Measurements from ENCODE around the gene DIP2B. TPM values are rescaled to one million over a fixed set of nuclear protein-coding genes. Genes with fewer than 3 reads are reported as not detected.

The DIP2B gene
- total and polyA plus RNA-seq, 12 donors: 3.4 to 46.6 (median 25.0) TPM

- H3K9me3 ChIP-seq (replicated peaks in 1 of 3): no peaks in the 10 kb centered on the region
- no peaks in the 10 kb centered on the region for H3K27me3 ChIP-seq
- H3K27ac ChIP-seq: no peak overlapping the region
- 60 to 68% (median 63%) methylated on average over 2 of the region's 2 CpGs for WGBS, 4 donors
- no peak for TF ChIP-seq CTCF (IDR thresholded peaks at IDR 0.05)
- TF ChIP-seq POLR2A (IDR thresholded peaks at IDR 0.05): no peak
- no peaks in the 10 kb centered on the region for H3K36me3 ChIP-seq (replicated peaks in 1 of 2)
- no peak for DNase-seq
- H3K4me3 ChIP-seq: no peak overlapping the region
- peaks cover 19 to 51% of the 10 kb centered on the region in 2 donors for H3K4me1 ChIP-seq (replicated peaks in 1 of 2)
- intact Hi-C loops (cut with DNase I): loop anchor here in 1 of 2 donors (5.0 to 10.0 kb wide), 2 partner anchors 129 to 227 kb away; no protein-coding TSS in a partner anchor
Measured at GRCh38 chr12:50507930-50508329, 3.1 kb downstream of the DIP2B start.

- H3K4me3 ChIP-seq: no peak overlapping the region
- intact Hi-C loops (cut with DNase I): loop anchor here in 1 of 2 donors (5.0 to 10.0 kb wide), 2 partner anchors 129 to 226 kb away; no protein-coding TSS in a partner anchor
- WGBS, 4 donors: 61 to 72% (median 64%) methylated on average over 6 of the region's 6 CpGs
Measured at GRCh38 chr12:50508414-50508813, 3.6 kb downstream of the DIP2B start.

GRCh38 chr12:50508970-50509663 lies 4.3 kb downstream of the DIP2B start:
- Histone ChIP-seq H3K36me3 (replicated peaks in 1 of 2) (no peaks in the 10 kb centered on the region), H3K27me3 (no peaks in the 10 kb centered on the region), H3K27ac (no peak overlapping the region), H3K9me3 (replicated peaks in 1 of 3) (no peaks in the 10 kb centered on the region), H3K4me1 (replicated peaks in 1 of 2) (peaks cover 19 to 51% of the 10 kb centered on the region in 2 donors), H3K4me3 (no peak overlapping the region)
- WGBS, 4 donors: 65 to 70% (median 66%) methylated on average over 7 of the region's 7 CpGs
- intact Hi-C loops (cut with DNase I): loop anchor here in 1 of 2 donors (5.0 to 10.0 kb wide), 2 partner anchors 128 to 226 kb away; no protein-coding TSS in a partner anchor
- no peak for TF ChIP-seq POLR2A (IDR thresholded peaks at IDR 0.05)
- DNase-seq: no peak

More at GRCh38 chr12:50508414-50508813, 3.6 kb downstream of the DIP2B start:
- TF ChIP-seq POLR2A (IDR thresholded peaks at IDR 0.05) (no peak), CTCF (IDR thresholded peaks at IDR 0.05) (no peak)
- Histone ChIP-seq H3K36me3 (replicated peaks in 1 of 2) (no peaks in the 10 kb centered on the region), H3K9me3 (replicated peaks in 1 of 3) (no peaks in the 10 kb centered on the region), H3K27me3 (no peaks in the 10 kb centered on the region), H3K4me1 (replicated peaks in 1 of 2) (peaks cover 19 to 51% of the 10 kb centered on the region in 2 donors), H3K27ac (no peak overlapping the region)
- DNase-seq: no peak

- no peaks in the 10 kb centered on the region for H3K36me3 ChIP-seq (replicated peaks in 1 of 2)
- TF ChIP-seq CTCF (IDR thresholded peaks at IDR 0.05): no peak
- TF ChIP-seq POLR2A (IDR thresholded peaks at IDR 0.05): no peak
- no peak overlapping the region for H3K4me3 ChIP-seq
- DNase-seq: no peak
- WGBS, 4 donors: 86 to 96% (median 88%) methylated on average over 4 of the region's 4 CpGs
- no peak overlapping the region for H3K27ac ChIP-seq
- H3K9me3 ChIP-seq (replicated peaks in 1 of 3): no peaks in the 10 kb centered on the region
- H3K27me3 ChIP-seq: no peaks in the 10 kb centered on the region
- intact Hi-C loops (cut with DNase I): loop anchor here in 1 of 2 donors (10.0 kb wide), 1 partner anchor 50 kb away; no protein-coding TSS in a partner anchor
- H3K4me1 ChIP-seq (replicated peaks in 1 of 2): peaks cover 3 to 36% of the 10 kb centered on the region in 2 donors
Measured at GRCh38 chr12:50514526-50515276, 9.9 kb downstream of the DIP2B start.

Measured in adrenal gland (tissue), 12 donors.